ENCODE results near the gene RUNX1. TPM values are rescaled to one million over a fixed set of nuclear protein-coding genes. Genes with fewer than 3 reads are reported as not detected.

RUNX1 gene
- total RNA-seq, 1 experiment from 2014 or later = 95.4 TPM

DNA sequence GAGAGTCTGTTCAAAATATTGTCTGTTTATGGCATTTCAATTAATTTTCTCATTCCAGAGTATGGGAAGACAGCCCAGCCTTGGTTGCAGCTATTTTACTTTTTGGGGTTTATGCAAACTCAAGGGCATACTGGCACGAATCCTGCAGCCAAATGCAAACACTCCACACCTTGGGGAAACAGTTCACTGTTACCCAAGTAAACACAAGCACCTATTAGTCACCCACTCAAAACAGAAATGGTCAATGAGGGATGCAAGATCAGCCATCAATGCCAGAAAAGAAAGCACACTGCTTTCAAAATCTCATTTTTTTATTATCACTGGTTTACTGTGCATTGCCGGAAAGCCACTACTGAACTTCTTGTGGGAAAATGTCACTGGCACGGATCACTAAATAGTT, 170.6 kb downstream of the RUNX1 start:
- peak overlapping the region; percentile 70 for H3K4me3 Mint-ChIP-seq (ENCODE audit: low read depth, unreplicated experiment)
- no peaks in the 10 kb centered on the region for H3K9me3 Mint-ChIP-seq (ENCODE audit: low read depth, unreplicated experiment)
- BruUV-seq (replicated peaks) = no TSS peak
- peak overlapping the region; percentile 86 for H3K27ac Mint-ChIP-seq (ENCODE audit: unreplicated experiment)
- intact Hi-C loops (cut with micrococcal nuclease; ENCODE audit: unreplicated experiment) = loop anchor here (5.0 kb wide), 1 partner anchor 41 kb away; no protein-coding TSS in a partner anchor
- peaks cover 42% of the 10 kb centered on the region for H3K4me1 Mint-ChIP-seq (ENCODE audit: low read depth, unreplicated experiment)
- TF ChIP-seq, protein P1, sequence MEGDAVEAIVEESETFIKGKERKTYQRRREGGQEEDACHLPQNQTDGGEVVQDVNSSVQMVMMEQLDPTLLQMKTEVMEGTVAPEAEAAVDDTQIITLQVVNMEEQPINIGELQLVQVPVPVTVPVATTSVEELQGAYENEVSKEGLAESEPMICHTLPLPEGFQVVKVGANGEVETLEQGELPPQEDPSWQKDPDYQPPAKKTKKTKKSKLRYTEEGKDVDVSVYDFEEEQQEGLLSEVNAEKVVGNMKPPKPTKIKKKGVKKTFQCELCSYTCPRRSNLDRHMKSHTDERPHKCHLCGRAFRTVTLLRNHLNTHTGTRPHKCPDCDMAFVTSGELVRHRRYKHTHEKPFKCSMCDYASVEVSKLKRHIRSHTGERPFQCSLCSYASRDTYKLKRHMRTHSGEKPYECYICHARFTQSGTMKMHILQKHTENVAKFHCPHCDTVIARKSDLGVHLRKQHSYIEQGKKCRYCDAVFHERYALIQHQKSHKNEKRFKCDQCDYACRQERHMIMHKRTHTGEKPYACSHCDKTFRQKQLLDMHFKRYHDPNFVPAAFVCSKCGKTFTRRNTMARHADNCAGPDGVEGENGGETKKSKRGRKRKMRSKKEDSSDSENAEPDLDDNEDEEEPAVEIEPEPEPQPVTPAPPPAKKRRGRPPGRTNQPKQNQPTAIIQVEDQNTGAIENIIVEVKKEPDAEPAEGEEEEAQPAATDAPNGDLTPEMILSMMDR (IDR thresholded peaks at IDR 0.05; ENCODE audit: unreplicated experiment) = no peak
- CTCF ChIA-PET = interaction anchor here (1.0 kb wide), 1 partner anchor 133 kb away, joined by 3 read pairs; no protein-coding TSS in a partner anchor
- peak; percentile 39 for DNase-seq
- H3K27me3 Mint-ChIP-seq (ENCODE audit: unreplicated experiment) = no peaks in the 10 kb centered on the region
- peaks cover 80% of the 10 kb centered on the region for H3K36me3 Mint-ChIP-seq (ENCODE audit: insufficient read depth, unreplicated experiment)

DNA sequence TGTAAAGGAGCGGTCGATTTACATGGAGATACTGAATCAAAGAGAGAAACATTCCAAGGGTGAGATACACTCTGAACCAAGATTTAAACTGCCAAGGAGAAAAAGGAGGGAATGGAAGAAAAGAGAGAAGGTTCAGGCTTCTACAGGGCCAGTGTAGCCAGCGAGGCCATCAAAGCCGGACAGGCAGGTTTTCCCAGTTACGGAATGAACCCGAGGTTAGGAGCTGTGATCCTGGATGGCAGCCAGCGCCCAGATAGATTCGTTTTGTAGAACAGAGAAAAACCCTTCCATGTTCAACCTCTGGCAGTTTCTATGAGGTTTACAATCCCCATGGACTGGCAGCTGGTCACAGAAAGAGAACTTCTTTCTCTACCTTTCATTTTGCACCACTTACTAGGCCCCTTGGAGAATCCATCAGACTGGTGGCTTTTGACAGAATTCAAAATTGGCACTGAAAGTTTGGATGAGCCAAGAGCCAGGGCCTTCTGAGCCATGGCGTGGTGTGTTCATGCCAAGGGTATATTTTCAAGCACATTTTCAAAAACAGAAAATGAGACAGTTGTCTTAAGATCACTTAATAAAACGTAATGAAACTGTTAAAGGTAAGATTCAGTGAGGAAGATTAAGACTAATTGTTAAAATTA, 171.5 kb downstream of the RUNX1 start:
- Mint-ChIP-seq H3K9me3 (ENCODE audit: low read depth, unreplicated experiment) (no peaks in the 10 kb centered on the region), H3K27ac (ENCODE audit: unreplicated experiment) (peak overlapping the region; percentile 86), H3K36me3 (ENCODE audit: insufficient read depth, unreplicated experiment) (peaks cover 71% of the 10 kb centered on the region), H3K4me1 (ENCODE audit: low read depth, unreplicated experiment) (peaks cover 35% of the 10 kb centered on the region), H3K27me3 (ENCODE audit: unreplicated experiment) (no peaks in the 10 kb centered on the region), H3K4me3 (ENCODE audit: low read depth, unreplicated experiment) (peak overlapping the region; percentile 70)
- peak; percentile 78 for DNase-seq
- CTCF ChIA-PET = interaction anchor here (0.6 to 1.0 kb wide), 3 partner anchors 132 to 396 kb away, joined by 3 to 4 read pairs (median 3); no protein-coding TSS in a partner anchor
- intact Hi-C loops (cut with micrococcal nuclease; ENCODE audit: unreplicated experiment) = loop anchor here (5.0 kb wide), 1 partner anchor 40 kb away; no protein-coding TSS in a partner anchor
- no TSS peak for BruUV-seq (replicated peaks)
- TF ChIP-seq, protein P1 (IDR thresholded peaks at IDR 0.05; ENCODE audit: unreplicated experiment) = no peak

DNA sequence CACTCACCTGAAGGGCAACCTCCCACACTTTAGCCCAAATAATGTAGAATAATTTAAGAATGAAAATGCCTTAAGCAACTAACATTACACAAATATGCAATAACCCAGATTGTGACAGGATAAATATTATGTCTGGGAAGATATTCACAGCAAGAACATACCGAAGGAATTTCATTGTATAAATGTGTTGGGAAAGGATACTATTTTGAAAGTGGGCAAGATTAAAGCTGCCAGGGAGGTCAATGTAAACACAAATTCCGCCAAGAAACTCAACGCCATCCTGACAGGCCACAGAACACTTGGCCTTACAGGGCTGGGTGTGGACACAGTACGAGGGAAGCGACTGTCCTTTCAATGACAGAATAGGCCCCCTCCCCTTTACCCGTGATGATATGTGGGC, 173.3 kb downstream of the RUNX1 start:
- no peak for DNase-seq
- intact Hi-C loops (cut with micrococcal nuclease; ENCODE audit: unreplicated experiment) = loop anchor here (5.0 kb wide), 1 partner anchor 39 kb away; no protein-coding TSS in a partner anchor
- peaks cover 67% of the 10 kb centered on the region for H3K36me3 Mint-ChIP-seq (ENCODE audit: insufficient read depth, unreplicated experiment)
- peak overlapping the region; percentile 50 for H3K27ac Mint-ChIP-seq (ENCODE audit: unreplicated experiment)
- no peaks in the 10 kb centered on the region for H3K27me3 Mint-ChIP-seq (ENCODE audit: unreplicated experiment)
- BruUV-seq (replicated peaks) = no TSS peak
- no peaks in the 10 kb centered on the region for H3K9me3 Mint-ChIP-seq (ENCODE audit: low read depth, unreplicated experiment)
- H3K4me3 Mint-ChIP-seq (ENCODE audit: low read depth, unreplicated experiment) = no peak overlapping the region
- peaks cover 28% of the 10 kb centered on the region for H3K4me1 Mint-ChIP-seq (ENCODE audit: low read depth, unreplicated experiment)
- TF ChIP-seq, protein P1 (IDR thresholded peaks at IDR 0.05; ENCODE audit: unreplicated experiment) = no peak
- CTCF ChIA-PET = no interaction called here

DNA sequence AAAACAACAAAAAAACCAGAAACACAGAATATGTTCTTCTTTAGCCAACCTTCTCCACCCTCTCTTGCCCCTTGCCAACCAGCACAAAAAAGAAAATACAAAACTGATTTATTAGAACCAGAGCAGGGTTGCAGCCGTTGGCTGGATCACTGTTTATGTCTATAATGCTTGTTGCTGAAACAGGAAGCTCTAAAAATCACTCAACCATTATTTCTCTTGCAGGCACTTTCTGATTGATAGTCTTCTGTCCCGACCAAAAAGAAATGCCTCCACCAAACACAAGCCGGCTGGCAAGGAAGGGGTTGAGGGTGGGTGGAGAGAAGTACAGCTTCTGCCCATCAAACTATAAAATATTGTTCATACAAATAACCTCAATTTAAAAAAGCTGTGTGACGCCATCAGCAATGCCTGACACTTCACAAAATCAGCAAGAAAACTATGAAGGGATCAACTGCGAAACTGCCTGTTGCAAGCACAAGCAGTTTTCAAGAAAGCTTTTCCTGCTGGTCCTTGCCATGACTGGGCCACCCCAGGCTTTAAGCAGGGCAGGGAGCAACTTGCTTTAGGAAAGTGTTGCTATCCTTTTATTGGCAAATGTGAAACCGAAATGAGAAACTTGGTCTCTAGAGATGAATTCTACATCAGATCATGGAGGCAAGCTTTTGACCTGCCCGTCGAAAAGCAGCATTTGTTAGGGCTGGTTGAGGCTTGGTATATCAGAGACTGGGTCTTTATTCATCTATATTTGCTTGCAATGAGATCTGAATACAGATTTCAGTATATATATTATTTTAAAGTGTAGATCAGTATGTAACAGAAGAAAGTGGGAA, 174.2 kb downstream of the RUNX1 start:
- no peaks in the 10 kb centered on the region for H3K27me3 Mint-ChIP-seq (ENCODE audit: unreplicated experiment)
- DNase-seq = no peak
- TF ChIP-seq, protein P1 (IDR thresholded peaks at IDR 0.05; ENCODE audit: unreplicated experiment) = no peak
- no TSS peak for BruUV-seq (replicated peaks)
- no peak overlapping the region for H3K27ac Mint-ChIP-seq (ENCODE audit: unreplicated experiment)
- H3K4me3 Mint-ChIP-seq (ENCODE audit: low read depth, unreplicated experiment) = no peak overlapping the region
- peaks cover 62% of the 10 kb centered on the region for H3K36me3 Mint-ChIP-seq (ENCODE audit: insufficient read depth, unreplicated experiment)
- no peaks in the 10 kb centered on the region for H3K9me3 Mint-ChIP-seq (ENCODE audit: low read depth, unreplicated experiment)
- CTCF ChIA-PET = interaction anchor here (0.7 kb wide), 1 partner anchor 181 kb away, joined by 7 read pairs; no protein-coding TSS in a partner anchor
- intact Hi-C loops (cut with micrococcal nuclease; ENCODE audit: unreplicated experiment) = loop anchor here (5.0 kb wide), 1 partner anchor 38 kb away; no protein-coding TSS in a partner anchor
- peaks cover 28% of the 10 kb centered on the region for H3K4me1 Mint-ChIP-seq (ENCODE audit: low read depth, unreplicated experiment)
